GM12892 (cell line): ENCODE results near the gene CDH23.

Source experiments
- DNase-seq: peaks from one replicate; pipeline ENCODE4 v3.0.0; 2011; ENCODE audit not compliant: insufficient read length
- FAIRE-seq: peaks from 2 replicates; lab custom pipeline; 2011; peaks lifted over from hg19 to GRCh38; lab: Jason Lieb, UNC
- POLR2A ChIP-seq: IDR thresholded peaks from 2 replicates; pipeline ENCODE4 v1.6.1; 2011; ENCODE audit warnings: low read depth, low read length, control low read depth
- POLR2AphosphoS5 ChIP-seq: IDR thresholded peaks from 2 replicates; pipeline ENCODE4 v1.6.1; 2011; ENCODE audit warnings: low read depth, low read length, control low read depth
- TAF1 ChIP-seq: IDR thresholded peaks from 2 replicates; pipeline ENCODE4 v1.6.1; 2011; ENCODE audit warnings: low read depth, mild to moderate bottlenecking, control low read depth, low read length, borderline replicate concordance

CDH23 gene

DNA sequence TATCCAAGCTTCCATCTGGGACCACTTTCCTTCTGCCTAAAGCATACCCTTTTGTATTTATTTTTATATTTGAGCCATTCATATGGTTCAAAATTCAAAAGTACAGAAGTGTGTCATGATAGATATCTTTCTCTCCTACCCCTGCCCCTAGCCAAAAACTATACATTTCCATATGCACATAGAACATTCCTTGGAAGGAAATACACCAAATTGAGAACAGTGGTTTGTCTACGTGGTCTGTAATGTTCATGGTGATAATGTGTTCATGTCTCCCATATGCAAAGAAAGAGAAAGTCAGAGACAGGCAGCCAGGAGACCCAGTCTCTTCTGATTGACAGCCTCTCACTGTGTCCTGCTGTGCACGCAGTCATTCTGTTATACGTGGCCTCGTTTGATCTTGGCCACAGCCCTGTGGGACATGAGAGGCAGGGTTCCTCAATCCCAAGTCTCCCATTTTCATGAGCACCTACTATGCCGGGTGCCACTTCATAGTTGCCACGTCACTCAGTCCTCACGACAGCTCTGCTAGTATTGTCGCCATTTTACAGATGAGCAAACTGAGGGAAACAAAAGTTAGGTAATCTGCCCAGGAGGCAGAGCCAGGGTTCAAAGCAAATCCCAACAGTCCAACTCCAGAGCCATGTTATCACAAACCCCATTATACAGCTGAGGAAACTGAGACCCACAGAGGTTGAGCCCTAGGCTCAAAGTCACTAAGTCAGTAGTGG lies 8.0 kb upstream of the CDH23 start:
- TF ChIP-seq POLR2AphosphoS5 (no peak), POLR2A (no peak), TAF1 (no peak)
- FAIRE-seq: no peak
- DNase-seq: no peak

DNA sequence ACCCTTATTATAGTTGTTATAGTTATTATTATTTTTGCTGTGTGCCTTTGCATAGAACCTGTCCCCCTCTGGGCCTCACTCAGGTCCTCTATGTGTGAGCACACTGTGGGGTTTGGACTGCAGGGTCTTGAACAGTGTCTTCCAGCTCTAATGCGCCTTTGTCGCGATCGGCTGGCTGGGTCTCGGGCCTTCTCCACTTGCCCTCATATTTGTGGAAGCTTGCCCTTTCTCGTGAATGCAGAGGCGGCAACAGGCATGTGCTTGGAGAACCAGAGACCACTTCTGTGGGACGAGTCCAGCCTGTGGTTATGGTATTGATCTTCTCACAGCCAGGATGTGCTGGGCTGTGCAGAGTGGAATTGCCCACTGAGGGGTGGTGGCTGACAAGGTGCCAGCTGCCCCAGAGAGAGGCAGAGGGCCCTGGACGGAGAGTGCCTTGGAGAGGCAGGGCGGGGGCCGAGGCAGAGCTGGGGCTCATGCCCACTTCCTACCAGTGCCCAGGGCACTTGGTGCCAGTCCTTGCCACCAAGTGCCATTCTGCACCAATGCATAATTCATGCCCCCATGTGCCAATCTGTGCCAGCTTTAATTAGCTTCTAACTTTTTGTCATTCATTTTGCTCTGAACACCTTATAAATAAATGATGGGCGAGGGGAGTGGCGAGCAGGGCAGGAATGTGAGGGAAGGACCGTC lies 6.8 kb upstream of the CDH23 start:
- DNase-seq (no peak), FAIRE-seq (no peak)
- TF ChIP-seq POLR2A (no peak), TAF1 (no peak), POLR2AphosphoS5 (no peak)

DNA sequence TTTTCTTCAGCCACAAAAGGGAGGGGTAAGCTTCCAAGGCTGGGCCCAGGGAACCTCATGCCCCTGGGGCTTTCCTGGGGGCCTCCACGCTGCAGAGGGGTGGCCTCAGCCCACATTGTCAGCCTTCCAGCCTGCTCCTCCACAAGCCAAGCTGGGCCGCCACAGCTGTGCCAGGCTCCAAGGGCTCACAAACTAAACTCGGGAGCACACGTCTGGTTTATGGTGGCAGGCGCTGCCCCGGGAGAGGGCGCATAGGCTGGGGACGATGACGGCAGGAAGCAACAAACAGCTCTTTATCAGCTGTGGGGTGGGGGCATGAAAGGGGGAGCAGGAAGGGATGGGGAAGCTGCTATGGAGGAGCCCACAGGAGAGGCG lies 6.3 kb upstream of the CDH23 start:
- DNase-seq: no peak
- TF ChIP-seq POLR2AphosphoS5 (no peak), TAF1 (no peak), POLR2A (no peak)
- FAIRE-seq: no peak

DNA sequence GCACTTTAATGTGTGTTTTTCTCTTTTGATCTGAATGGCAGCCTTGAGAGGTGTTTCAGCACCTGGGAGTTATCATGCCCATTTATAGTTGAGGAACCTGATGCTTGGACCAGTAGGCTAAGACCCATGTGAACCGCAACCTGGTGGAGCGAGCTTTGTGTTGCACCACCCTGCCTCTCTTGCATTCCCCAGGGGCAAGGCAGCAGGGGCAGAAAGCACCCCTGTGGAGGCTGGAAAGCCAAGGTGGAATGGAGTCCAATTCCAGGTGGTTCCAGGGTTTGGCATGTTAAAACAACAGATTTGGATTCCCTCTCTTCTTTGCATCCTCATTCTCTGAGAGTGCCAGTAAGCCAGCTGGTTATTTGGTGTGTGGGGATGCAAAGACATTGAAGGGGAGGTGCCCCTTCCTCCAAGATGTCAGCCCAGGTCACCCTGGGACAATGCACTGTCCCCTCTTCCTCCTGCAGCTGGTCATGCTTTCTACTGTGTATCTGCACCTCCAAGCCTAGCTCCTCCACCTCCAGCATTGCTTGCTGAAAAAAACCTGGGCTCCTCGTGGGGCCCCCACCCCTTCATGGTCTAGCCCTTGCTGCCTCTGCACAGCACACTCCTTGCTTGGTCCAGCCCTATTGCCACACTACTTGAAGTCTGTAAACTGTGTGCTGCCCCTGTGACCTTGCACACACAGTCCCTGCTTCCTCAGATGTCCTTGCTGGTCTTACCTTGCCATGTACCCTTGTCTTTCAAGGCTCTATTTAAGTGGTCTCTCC lies 5.6 kb upstream of the CDH23 start:
- no peak for DNase-seq
- TF ChIP-seq POLR2A (no peak), POLR2AphosphoS5 (no peak), TAF1 (no peak)
- no peak for FAIRE-seq

DNA sequence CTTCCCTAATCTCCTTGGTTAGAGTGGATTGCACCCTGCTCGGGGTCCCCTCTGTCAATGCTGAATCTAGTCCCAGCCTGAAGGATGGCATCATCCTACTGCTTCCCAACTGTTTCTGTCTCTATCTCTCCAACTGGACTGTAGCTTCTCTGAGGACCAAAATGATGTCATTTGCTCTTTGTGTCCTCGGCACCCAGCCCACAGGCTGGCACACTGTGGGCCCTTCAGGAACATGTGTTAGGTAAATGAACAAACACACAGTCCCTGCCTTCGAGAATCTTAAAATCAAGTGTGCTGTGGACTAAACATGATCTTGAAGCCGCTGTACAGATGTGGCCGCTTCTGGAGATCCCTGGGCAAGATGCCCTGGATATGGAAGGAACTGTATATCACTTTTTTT lies 5.0 kb upstream of the CDH23 start:
- DNase-seq: no peak
- TF ChIP-seq POLR2AphosphoS5 (no peak), TAF1 (no peak), POLR2A (no peak)
- FAIRE-seq: no peak

DNA sequence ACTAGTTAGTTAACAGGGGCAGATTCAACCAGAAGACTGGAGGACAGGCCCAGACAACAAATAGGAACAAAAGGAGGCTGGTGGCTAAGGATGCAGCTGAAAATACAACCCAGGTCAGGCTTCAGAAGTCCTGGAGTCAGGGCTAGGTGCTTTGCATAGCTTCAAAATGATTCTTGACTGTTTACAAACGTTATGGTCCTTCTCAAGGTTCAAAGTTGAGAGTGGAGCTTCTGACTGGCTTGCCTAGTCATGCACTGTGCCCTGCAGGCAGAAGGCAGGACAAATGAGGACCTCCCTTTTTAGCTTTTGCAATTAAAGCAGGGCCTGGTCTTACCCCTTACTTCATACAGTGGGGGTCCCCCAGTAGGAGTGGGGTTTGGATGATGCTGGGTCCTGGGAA lies 4.4 kb upstream of the CDH23 start:
- no peak for TF ChIP-seq POLR2A
- TF ChIP-seq TAF1: no peak
- no peak for TF ChIP-seq POLR2AphosphoS5
- DNase-seq (no peak), FAIRE-seq (no peak)

DNA sequence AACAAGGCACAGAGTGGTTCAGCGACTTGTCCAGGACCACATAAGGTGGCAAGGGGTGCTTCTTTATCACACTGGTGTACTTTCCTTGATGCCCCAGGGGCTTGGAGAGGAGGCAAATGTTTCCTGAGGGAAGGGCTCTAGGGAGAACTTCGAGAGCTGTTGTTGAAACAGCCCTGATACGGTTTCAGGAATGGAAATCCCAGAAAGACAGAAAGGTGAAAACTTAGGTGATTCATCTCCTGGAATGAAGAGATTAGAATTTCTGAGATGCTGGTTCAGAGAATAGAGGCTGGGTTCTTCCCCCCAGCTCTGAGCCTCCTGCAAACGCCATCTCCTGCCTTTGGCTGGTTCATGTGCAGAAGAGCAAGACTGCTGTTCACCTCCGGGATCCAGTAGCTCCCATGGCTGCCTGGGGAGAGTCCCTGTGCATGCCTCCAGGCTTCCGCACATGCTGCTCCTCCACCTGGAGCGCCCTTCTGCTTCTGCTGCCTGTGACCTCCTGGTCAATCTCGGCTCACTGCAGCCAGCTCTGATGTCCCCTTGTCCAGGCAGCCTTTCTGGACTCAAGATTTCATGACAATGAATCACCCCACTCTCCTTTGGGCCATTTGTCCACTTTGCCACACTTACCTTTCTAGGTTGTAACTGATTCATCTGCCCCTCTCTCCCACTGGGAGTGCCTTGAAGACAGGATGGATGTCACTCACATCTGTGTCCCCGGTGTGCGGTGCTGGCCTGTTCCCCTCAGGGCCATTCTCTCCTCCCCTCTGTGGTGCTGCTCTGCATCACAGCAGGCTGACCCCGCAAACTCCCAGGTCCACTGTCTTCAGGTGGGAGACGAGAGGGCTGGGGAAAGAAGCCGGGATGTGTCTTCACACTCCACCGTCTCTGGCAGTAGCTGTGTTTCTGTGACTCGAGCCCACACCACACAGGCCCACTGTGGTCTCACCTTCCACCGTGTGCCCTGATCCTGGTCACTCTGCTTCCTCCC lies 3.6 kb upstream of the CDH23 start:
- no peak for DNase-seq
- no peak for TF ChIP-seq POLR2AphosphoS5
- TF ChIP-seq POLR2A: no peak
- TF ChIP-seq TAF1: no peak
- FAIRE-seq: no peak

DNA sequence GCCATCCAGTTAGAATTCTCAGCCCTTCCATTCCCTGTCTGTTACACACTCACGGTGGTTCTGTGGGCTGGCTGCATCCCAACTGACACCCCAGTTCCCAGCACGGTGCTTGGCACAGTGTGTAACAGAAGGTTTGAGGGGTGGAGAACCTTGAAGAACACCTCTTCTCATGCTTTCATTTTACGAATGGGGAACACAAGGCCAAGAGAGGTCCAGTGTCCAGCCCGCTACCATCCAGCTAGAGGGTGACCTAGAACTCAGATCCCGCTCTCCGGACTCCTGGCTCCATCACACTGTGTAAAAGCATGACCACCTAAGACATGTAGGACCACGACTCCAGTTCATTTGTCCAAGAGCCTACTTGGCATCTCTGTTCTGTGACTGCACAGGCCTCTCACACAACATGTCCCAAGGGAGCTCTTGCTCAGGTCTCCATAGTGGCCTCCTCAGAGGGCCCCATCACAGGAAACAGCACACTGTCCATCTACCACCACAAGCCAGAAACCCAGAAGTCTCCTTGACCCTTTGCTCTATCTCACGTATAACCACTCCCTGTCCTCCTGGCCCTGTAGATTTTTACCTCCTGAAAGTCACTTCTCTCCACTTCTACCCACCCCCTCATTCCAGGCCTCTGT lies 2.8 kb upstream of the CDH23 start:
- TF ChIP-seq TAF1 (no peak), POLR2AphosphoS5 (no peak), POLR2A (no peak)
- DNase-seq (no peak), FAIRE-seq (no peak)

DNA sequence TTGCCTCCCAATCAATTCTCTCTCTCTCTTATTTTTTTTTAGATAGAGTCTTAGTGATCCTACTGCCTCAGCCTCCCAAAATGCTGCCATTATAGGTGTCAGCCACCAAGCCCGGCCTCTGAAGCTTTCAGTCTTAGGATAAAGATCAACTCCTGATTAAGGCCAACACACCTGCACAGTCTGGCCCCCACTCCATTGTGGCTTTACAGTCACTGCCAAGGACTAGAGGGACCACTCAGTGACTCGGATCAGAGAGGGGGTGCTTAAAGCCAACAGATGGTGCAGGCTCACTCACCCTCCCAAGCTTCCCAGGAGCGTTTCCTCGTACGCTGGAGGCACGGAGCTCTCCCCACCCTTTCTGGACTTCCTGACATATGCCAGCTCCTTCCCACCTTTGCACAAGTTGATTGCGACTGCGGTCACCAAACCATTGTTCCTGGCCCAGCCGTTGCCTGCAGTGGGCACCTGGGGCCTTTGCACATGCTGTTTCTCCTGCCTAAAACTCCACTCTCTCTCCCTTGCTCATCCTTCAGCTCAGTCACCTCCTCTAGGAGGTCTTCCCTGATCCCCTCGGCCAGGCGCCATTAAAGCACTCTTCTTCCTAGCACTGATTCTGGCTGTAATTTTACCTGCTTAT lies 1.7 kb upstream of the CDH23 start:
- TF ChIP-seq POLR2AphosphoS5 (no peak), TAF1 (no peak), POLR2A (no peak)
- FAIRE-seq (no peak), DNase-seq (no peak)

DNA sequence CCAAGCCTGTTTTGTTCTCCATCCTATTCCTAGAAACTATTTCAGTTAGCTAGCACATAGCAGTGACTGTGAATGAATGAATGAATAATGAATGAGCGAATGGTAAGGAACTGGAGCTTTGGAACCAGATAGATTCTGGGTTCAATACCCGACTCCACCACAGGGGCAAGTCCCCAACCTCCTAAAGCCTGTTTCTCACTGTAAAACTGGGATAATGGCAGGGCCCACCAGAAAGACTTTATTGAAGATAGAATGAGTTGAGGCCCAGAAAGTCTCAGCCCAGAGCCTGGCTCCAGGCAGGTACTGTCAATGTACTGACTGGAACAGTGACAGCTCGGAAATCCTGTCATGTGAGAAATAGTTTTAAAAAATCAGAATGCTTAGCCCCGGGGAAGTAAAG lies 1.1 kb upstream of the CDH23 start:
- DNase-seq: no peak
- FAIRE-seq: no peak
- no peak for TF ChIP-seq POLR2A
- TF ChIP-seq TAF1: no peak
- no peak for TF ChIP-seq POLR2AphosphoS5
